RKO (cell line): ENCODE results near the gene TTF2.
A peak's percentile ranks its signal among the peaks of the same experiment; 100 is the strongest.
"Not testable (repeated sequence)": the region's sequence is repeated elsewhere in the genome, so short reads cannot be mapped to it uniquely, and the experiment has no call there.

Experiments used
- DNase-seq: peaks from one replicate; pipeline ENCODE4 v3.0.0-alpha.2; 2016; ENCODE audit warnings: low spot score

Gene TTF2

GRCh38 chr1:117121589-117122329, 61.6 kb downstream of the TTF2 start, which contains the start of gene TRIM45:
TRIM45 (minus strand) TSS chr1:117121749; CDS start chr1:117121201, 548 bp downstream.
- DNase-seq, result peak; percentile 95

GRCh38 chr1:117122330-117123025, 62.4 kb downstream of the TTF2 start:
- DNase-seq, result no peak

DNA sequence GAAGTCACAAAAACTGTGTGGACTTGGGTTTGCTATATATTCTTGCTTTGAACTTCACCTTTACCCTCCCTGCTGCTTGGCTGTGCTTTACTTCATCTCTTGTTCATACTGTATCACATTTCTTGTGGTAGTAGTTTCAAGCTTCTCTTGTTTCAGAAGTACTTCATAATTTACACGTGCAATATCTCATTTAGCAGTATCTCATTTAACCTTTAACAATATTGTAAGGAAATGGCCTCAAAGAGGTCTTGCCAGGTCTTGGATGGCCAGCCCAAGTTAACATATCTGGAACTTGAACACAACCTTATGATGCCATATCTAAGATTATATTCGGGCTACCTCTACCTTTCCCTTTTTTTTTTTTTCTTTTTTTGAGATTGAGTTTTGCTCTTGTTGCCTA, 63.1 kb downstream of the TTF2 start:
- no peak for DNase-seq

GRCh38 chr1:117124661-117125060, 64.5 kb downstream of the TTF2 start:
- DNase-seq, result no peak

- DNase-seq, result no peak
These were observed 67.7 kb downstream of the TTF2 start for GRCh38 chr1:117127795-117128194.

GRCh38 chr1:117128323-117129079, 68.4 kb downstream of the TTF2 start:
- peak; percentile 66 for DNase-seq

GRCh38 chr1:117130526-117130925, 70.4 kb downstream of the TTF2 start:
- no peak for DNase-seq

DNA sequence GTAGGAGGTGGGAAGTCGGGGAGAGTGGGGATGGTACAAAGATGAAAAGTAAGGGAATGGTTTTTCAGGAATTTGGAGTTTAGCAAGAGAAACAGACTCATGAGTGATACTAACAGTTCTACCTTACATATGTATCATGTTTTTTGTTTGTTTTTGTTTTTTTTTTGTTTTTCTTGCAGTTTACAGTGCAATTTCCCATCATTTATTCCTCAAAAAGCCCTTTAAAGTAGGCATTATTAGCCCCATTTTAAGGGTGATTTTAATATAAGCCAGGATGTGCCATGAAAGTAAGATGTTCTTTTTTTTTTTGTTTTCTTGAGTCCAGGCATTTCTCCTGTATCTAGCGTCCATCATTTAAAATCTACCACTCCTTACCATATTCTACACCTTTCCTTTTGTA, 75.2 kb downstream of the TTF2 start:
- DNase-seq, result no peak

GRCh38 chr1:117136749-117137148, 76.6 kb downstream of the TTF2 start:
- no peak for DNase-seq

DNA sequence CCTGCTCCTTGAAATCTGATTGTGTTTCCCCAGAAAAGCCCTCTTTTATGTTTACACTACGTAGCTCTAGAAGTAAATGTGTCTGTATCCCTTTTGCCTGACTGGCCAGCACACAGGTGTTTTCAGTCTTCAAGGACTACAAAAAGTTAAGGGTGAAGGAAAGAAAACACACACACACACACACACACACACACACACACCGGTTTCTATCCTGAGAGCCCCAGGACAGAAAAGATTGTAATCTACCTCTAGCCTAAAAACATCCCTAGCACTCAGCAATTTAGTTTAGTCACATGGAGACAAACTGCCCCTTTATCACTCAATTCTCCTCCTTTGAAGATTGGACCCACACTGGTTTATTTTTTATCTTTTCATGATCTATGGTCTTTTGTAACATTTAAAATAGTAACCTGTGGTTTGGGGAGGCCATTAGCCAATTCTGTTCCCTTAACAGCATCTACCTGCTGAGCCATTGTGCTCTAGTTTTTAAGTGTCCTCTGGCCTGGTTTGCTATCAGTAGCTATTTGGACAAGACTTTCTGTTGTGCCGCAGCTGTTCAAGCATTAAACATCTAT, 77.2 kb downstream of the TTF2 start:
- DNase-seq, result no peak

- DNase-seq, result no peak
These were observed 78.0 kb downstream of the TTF2 start for GRCh38 chr1:117138106-117138505.

- no peak for DNase-seq
These were observed 78.4 kb downstream of the TTF2 start for GRCh38 chr1:117138561-117138960.

- DNase-seq, result no peak
These were observed 82.1 kb downstream of the TTF2 start for GRCh38 chr1:117142200-117142599.

GRCh38 chr1:117143172-117143571, 83.0 kb downstream of the TTF2 start:
- no peak for DNase-seq

DNA sequence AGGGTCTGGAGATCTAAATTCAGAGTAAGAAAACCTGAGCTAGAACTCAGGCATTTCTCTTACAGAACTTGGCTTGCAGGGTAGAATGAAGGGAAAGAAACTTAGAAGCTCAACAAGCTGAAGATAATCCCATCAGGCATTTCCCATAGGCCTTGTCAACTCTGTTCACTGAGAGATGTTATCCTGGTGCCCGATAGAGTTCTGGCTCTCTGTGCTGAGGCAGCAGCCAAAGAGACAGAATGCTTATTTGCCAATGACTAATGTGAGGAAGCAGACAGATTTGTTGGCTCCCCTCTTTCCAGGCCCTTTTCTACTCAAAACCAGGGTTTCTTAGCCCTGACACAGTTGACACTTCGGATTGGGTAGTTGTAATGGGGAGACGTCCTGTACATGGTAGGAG, 83.7 kb downstream of the TTF2 start:
- DNase-seq, result no peak

- DNase-seq, result no peak
These were observed 85.9 kb downstream of the TTF2 start for GRCh38 chr1:117146072-117146471.

- peak; percentile 40 for DNase-seq
These were observed 86.6 kb downstream of the TTF2 start for GRCh38 chr1:117146575-117147340.

DNA sequence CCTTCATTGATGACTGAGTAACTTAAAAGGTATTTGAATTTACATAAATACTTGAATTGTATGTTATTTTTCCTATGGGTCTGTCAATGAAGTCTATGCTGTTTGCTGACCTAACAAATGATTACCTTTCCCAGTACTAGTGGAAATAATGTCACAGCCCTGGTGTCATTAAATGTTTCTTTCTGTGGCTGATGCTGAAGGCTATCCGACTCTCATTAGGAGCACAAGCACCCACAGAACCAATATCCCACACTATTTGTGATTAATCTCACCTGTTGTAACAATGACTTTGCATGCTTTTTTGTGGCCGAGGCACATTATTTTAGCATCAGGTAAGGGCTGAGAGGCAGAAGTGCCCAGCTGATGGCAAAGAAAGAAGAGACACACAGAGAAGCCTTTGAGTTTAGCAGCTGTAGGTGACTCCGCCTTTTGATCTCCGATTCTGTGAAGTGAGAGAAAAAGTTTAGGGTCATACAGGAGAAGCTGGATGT, 87.3 kb downstream of the TTF2 start:
- no peak for DNase-seq

DNA sequence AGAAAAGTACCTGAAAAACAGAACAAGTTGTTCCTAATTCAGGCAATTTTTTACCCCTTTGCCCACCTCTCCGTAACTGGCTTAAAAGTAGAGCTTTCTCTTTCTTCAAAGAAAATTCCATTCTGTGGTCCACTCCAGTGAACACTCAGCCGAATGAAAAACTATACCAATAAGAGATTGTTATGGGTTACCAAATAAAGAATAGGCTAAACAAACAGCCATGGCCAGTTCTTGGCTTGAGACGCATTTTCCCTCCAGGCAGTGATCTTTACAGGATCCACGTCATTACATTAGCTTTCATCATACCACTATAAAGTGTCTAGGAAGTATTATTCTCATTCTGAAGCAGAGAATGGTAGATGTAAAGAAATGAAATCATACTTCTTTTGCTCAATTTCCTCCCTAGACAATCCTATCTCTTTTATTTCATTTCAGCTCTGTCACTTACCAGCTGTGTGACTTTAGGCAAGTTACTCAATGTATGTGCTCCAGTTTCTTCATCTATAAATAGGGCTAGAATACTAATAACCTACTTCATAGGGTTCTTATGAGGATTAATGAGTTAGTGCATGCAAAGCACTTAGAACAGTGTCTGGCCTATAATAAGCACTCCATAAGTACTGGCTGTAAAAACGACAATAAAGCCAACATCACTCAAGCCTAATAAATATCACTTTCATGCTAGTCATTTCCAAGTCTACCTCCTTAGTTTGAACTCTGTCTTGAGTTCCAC, 87.9 kb downstream of the TTF2 start:
- DNase-seq, result no peak

DNA sequence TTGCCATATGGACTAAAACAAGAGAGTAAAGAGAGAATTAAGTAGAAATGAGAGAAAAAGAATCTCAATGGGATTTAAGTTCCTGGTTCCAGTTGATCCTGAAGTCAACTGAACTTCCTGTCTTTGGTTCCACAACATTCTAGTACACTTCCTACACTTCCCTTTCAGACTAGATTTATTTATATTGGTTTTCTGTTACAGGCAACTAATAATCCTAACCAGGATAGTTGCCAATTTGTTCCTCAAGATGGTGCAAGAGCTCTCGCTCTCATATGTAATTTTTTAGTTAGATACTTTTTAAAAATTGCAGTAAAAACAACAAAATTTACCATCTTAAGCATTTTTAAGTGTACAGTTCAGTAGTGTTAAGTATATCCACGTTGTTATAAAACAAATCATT, 90.2 kb downstream of the TTF2 start:
- no peak for DNase-seq

GRCh38 chr1:117151305-117151704, 91.2 kb downstream of the TTF2 start:
- DNase-seq, result not testable (repeated sequence)
